HG03039 (cell line): ENCODE data around the gene NCF1.
"Not testable (repeated sequence)": the region's sequence is repeated elsewhere in the genome, so short reads cannot be mapped to it uniquely, and the experiment has no call there.

Experiments used
- ATAC-seq: cut with Tn5 transposase; IDR thresholded peaks from one replicate; pipeline ENCODE4 v1.9.1; 2021; ENCODE audit warnings: mild to moderate bottlenecking, moderate library complexity; ENCODE audit not compliant: unreplicated experiment

NCF1 gene

GRCh38 chr7:74783595-74783994, 9.8 kb downstream of the NCF1 start:
- ATAC-seq = not testable (repeated sequence)

- ATAC-seq = peak; percentile 85
Measured at GRCh38 chr7:74788369-74789150, 14.7 kb downstream of the NCF1 start.

- peak; percentile 0 for ATAC-seq
Measured at GRCh38 chr7:74789200-74789736, 15.5 kb downstream of the NCF1 start.

- not testable (repeated sequence) for ATAC-seq
Measured at GRCh38 chr7:74797848-74798622, 24.2 kb downstream of the NCF1 start.

- ATAC-seq = not testable (repeated sequence)
Measured at GRCh38 chr7:74798644-74799043, 24.8 kb downstream of the NCF1 start.

- not testable (repeated sequence) for ATAC-seq
Measured at GRCh38 chr7:74815882-74816281, 42.1 kb downstream of the NCF1 start.

GRCh38 chr7:74820146-74820805, 46.5 kb downstream of the NCF1 start:
- peak; percentile 89 for ATAC-seq

- ATAC-seq = not testable (repeated sequence)
Measured at GRCh38 chr7:74821259-74821658, 47.4 kb downstream of the NCF1 start.

GRCh38 chr7:74829959-74830358, 56.1 kb downstream of the NCF1 start:
- ATAC-seq = not testable (repeated sequence)

GRCh38 chr7:74830411-74830810, 56.6 kb downstream of the NCF1 start:
- not testable (repeated sequence) for ATAC-seq
